Measurements from ENCODE around the gene PSMB10.

- TF ChIP-seq, protein P1, sequence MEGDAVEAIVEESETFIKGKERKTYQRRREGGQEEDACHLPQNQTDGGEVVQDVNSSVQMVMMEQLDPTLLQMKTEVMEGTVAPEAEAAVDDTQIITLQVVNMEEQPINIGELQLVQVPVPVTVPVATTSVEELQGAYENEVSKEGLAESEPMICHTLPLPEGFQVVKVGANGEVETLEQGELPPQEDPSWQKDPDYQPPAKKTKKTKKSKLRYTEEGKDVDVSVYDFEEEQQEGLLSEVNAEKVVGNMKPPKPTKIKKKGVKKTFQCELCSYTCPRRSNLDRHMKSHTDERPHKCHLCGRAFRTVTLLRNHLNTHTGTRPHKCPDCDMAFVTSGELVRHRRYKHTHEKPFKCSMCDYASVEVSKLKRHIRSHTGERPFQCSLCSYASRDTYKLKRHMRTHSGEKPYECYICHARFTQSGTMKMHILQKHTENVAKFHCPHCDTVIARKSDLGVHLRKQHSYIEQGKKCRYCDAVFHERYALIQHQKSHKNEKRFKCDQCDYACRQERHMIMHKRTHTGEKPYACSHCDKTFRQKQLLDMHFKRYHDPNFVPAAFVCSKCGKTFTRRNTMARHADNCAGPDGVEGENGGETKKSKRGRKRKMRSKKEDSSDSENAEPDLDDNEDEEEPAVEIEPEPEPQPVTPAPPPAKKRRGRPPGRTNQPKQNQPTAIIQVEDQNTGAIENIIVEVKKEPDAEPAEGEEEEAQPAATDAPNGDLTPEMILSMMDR (IDR thresholded peaks at IDR 0.05) = no peak
- no peak for TF ChIP-seq POLR2A (IDR thresholded peaks at IDR 0.05)
Observed at GRCh38 chr16:67976205-67976604, 39.6 kb upstream of the PSMB10 start.
